Right cardiac atrium (tissue), 5 donors: ENCODE results near the gene ARHGEF3. TPM values are rescaled to one million over a fixed set of nuclear protein-coding genes. Genes with fewer than 3 reads are reported as not detected.
A peak's percentile ranks its signal among the peaks of the same experiment; 100 is the strongest.

ENCODE experiments used
- ATAC-seq, 2 donors: fragments of 200-7000 bp; cut with Tn5 transposase; one replicate each; pipeline versions ENCODE4 v1.8.0 to v1.9.1; 2020; ENCODE audit warnings: moderate library complexity in 2 of 2, mild to moderate bottlenecking in 1 of 2
- DNase-seq, 3 donors: peaks; one replicate each; pipeline ENCODE4 v3.0.0-alpha.2; 2020
- H3K27ac ChIP-seq: one replicate; pipeline ENCODE4 v1.5.1; 2013; ENCODE audit warnings: mild to moderate bottlenecking, low read length, control low read depth, moderate library complexity
- H3K27me3 ChIP-seq: one replicate; pipeline ENCODE4 v1.6.1; 2013; ENCODE audit not compliant: control insufficient read depth, insufficient read depth
- H3K4me1 ChIP-seq: one replicate; pipeline ENCODE4 v1.6.1; 2013; ENCODE audit warnings: low read length; ENCODE audit not compliant: control insufficient read depth, insufficient read depth
- H3K4me3 ChIP-seq: one replicate; pipeline ENCODE4 v1.5.1; 2013; ENCODE audit warnings: low read length, control low read depth
- H3K9me3 ChIP-seq: one replicate; pipeline ENCODE4 v1.6.1; 2013; ENCODE audit warnings: low read length; ENCODE audit not compliant: control insufficient read depth
- WGBS: extraction: QIAGEN DNeasy Blood & Tissue Kit; methylation state at CpG from one replicate; pipeline ENCODE4 v1.1.7; 2013; 5-methylcytosine and 5-hydroxymethylcytosine counted together
- intact Hi-C, 4 donors: fragments of 100-400 bp; cut with DNase I; formaldehyde crosslinking; loops; one replicate each; pipeline versions ENCODE4 v1.11.0 to v1.14.0; 2022 to 2023
- polyA plus RNA-seq: library from polyadenylated mRNA; stranded (reverse); fragments of 200-250 nt; gene quantifications from one replicate; pipeline ENCODE4 v1.2.3, GENCODE V29; 2013
- total RNA-seq, 4 donors: library from RNA; stranded (reverse); fragmentation: NEBNext Ultra II Directional; extraction: Animal tissue kit (Norgen Biotek cat#: 25700); gene quantifications; one replicate each; pipeline ENCODE4 v1.2.1, GENCODE V29; 2021
- donor health status: healthy with polysubstance abuse.
- donor health status: DM: no; HTN: yes; CAD: no.
- donor health status: DM: no; HTN: no; CAD: no.
- donor health status: DM: no; HTN: yes; CAD: no; lungs with severe emphysema.
- donor health status: DM: yes; HTN: yes; CAD: no.

Gene ARHGEF3
- total and polyA plus RNA-seq, 5 donors = 5.9 to 11.4 (median 10.9) TPM

DNA sequence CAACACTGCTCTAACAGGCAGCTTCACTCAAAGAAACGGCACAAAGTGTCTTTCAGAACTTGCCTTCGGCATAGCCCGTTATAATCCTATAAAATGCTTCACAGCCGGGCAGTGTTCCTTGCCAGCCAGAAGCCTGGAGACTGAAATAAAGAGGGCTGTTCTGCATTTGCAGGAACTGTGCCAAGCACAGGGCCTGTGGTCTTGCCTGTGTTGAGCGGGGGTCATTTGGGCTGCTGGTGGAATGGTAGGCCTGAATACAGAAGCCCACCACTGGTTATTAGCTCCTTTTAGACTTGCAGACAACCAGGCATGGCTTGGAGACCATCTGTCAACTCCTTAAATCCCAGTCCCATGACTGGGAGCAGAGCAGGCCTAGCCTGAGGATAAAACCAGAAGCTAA is 4.7 kb upstream of the ARHGEF3 start:
- Histone ChIP-seq H3K4me3 (no peak overlapping the region), H3K9me3 (no peaks in the 10 kb centered on the region), H3K27me3 (no peaks in the 10 kb centered on the region), H3K27ac (no peak overlapping the region), H3K4me1 (no peaks in the 10 kb centered on the region)
- intact Hi-C loops = loop anchor here in 1 of 4 donors (10.0 kb wide), 1 partner anchor 178 kb away; no protein-coding TSS in a partner anchor
- 86% methylated on average over 5 of the region's 5 CpGs for WGBS
- DNase-seq (no peak), ATAC-seq (no peak)

DNA sequence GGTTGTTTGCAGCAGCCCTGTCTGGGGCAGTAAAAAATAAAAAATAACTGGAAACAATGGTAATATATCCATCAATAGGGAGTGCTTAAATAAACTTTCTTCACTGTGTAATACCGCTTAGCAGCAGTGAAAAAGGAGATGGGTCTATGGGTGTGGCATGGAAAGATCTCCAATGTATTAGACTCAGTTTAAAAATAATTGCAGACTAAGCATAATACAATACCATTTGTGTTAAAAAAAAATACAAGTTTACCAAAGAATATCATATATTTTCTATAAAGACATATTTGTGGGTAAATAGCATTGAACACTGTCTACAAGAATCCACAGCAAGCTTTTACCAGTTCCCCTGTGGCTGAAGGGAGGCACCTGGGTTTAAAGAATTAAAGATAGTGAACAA is 1.0 kb upstream of the ARHGEF3 start:
- 88% methylated on average over 1 of the region's 1 CpG for WGBS
- ATAC-seq = no peak
- no peak for DNase-seq
- Histone ChIP-seq H3K4me3 (no peak overlapping the region), H3K27ac (no peak overlapping the region), H3K9me3 (no peaks in the 10 kb centered on the region), H3K4me1 (peaks cover 4% of the 10 kb centered on the region), H3K27me3 (no peaks in the 10 kb centered on the region)
- intact Hi-C loops = loop anchor here in 2 of 4 donors (5.0 to 10.0 kb wide), 3 partner anchors 100 to 185 kb away; no protein-coding TSS in a partner anchor

- peaks cover 4% of the 10 kb centered on the region for H3K4me1 ChIP-seq
- ATAC-seq (no peak), DNase-seq (no peak)
- H3K9me3 ChIP-seq = no peaks in the 10 kb centered on the region
- H3K27me3 ChIP-seq = no peaks in the 10 kb centered on the region
- H3K4me3 ChIP-seq = peak overlapping the region; percentile 71
- WGBS = 41% methylated on average over 8 of the region's 8 CpGs
- no peak overlapping the region for H3K27ac ChIP-seq
- intact Hi-C loops = loop anchor here in 2 of 4 donors (5.0 to 10.0 kb wide), 3 partner anchors 100 to 185 kb away; no protein-coding TSS in a partner anchor
These were observed 613 bp upstream of the ARHGEF3 start for GRCh38 chr3:56802378-56802745.

DNA sequence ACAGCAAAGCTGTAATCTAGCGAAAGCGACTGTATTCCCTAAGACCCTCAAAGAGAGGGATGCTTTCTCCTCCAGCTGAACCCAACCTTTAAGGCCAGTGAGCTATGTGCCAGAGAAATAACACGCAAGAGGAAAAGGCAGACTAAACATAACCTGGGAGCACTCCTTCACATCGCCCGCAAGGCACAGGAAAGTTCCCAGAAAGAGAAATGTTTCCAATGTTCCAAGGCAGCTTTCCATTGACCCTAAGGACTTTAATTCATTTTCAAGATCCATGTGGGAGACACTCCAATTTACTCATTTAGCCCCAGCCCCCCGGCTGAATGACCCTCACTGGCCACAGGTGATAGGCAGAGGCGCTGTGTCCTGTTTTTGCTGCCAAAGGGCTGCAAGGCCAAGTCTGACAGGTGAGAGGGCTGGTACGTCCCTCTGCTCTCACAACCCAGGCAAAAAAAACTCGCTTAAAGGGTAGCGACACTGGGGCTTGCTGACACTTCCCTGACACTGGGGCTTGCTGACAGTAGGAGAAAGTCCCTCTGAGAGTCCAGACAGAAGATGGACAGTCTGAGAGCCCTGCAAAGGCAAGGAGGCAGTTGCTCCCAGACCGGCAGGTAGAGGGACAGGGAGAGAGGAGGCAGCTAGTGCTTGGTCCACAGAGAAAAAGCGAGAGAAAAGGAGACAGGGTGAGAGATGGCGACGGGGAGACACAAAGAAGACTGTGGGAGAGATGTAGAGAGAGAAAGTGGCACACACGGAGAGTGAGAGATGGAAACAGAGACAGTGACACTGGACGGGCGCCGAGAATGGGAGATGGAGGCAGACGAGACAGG is 702 bp downstream of the ARHGEF3 start:
- ATAC-seq (peak; percentile 32 to 34), DNase-seq (no peak)
- H3K27me3 ChIP-seq = no peaks in the 10 kb centered on the region
- 32% methylated on average over 19 of the region's 19 CpGs for WGBS
- intact Hi-C loops = loop anchor here in 3 of 4 donors (2.0 to 10.0 kb wide), 4 partner anchors 99 to 188 kb away; no protein-coding TSS in a partner anchor
- peaks cover 4% of the 10 kb centered on the region for H3K4me1 ChIP-seq
- peak overlapping the region; percentile 71 for H3K4me3 ChIP-seq
- no peaks in the 10 kb centered on the region for H3K9me3 ChIP-seq
- peak overlapping the region; percentile 4 for H3K27ac ChIP-seq

GRCh38 chr3:56800130-56800831 is 1.5 kb downstream of the ARHGEF3 start:
- WGBS = 58% methylated on average over 10 of the region's 10 CpGs
- H3K27ac ChIP-seq = no peak overlapping the region
- H3K27me3 ChIP-seq = no peaks in the 10 kb centered on the region
- H3K9me3 ChIP-seq = no peaks in the 10 kb centered on the region
- intact Hi-C loops = loop anchor here in 3 of 4 donors (2.0 to 10.0 kb wide), 4 partner anchors 98 to 189 kb away; no protein-coding TSS in a partner anchor
- DNase-seq = peak in 2 of 3 donors; percentile 37 to 48
- no peak for ATAC-seq
- H3K4me1 ChIP-seq = peaks cover 4% of the 10 kb centered on the region
- H3K4me3 ChIP-seq = peak overlapping the region; percentile 71

- DNase-seq = no peak
- H3K4me3 ChIP-seq = peak overlapping the region; percentile 49
- intact Hi-C loops = loop anchor here in 2 of 4 donors (2.0 to 5.0 kb wide), 2 partner anchors 95 to 97 kb away; no protein-coding TSS in a partner anchor
- H3K27me3 ChIP-seq = no peaks in the 10 kb centered on the region
- peak overlapping the region; percentile 77 for H3K27ac ChIP-seq
- peaks cover 4% of the 10 kb centered on the region for H3K4me1 ChIP-seq
- 14% methylated on average over 7 of the region's 7 CpGs for WGBS
- no peaks in the 10 kb centered on the region for H3K9me3 ChIP-seq
- ATAC-seq = no peak
These were observed 2.4 kb downstream of the ARHGEF3 start for GRCh38 chr3:56799251-56799882.

- no peak overlapping the region for H3K27ac ChIP-seq
- no peaks in the 10 kb centered on the region for H3K27me3 ChIP-seq
- intact Hi-C loops = loop anchor here in 1 of 4 donors (5.0 kb wide), 1 partner anchor 95 kb away; no protein-coding TSS in a partner anchor
- DNase-seq (no peak), ATAC-seq (no peak)
- H3K9me3 ChIP-seq = no peaks in the 10 kb centered on the region
- H3K4me3 ChIP-seq = no peak overlapping the region
- H3K4me1 ChIP-seq = peaks cover 4% of the 10 kb centered on the region
- WGBS = 96% methylated on average over 4 of the region's 4 CpGs
These were observed 4.8 kb downstream of the ARHGEF3 start for GRCh38 chr3:56796996-56797395.

DNA sequence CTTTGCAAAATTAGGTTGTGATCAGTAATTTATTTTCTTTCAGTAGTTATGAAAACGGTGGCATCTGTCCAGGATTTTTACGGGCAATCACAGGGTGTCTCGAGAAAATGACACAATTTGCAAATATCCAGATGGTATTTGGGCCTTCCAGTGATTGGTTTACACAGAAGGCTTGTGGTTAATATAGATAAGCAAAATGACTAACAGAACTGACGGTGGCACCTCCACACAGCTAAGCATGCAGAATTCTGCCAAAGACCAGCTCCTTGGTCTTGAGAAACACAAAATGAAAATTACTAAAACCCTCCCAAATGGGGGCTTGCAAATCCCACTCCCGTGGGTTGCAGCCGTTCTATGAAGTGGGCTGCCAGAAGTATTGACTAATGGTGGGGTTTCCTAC is 5.5 kb downstream of the ARHGEF3 start:
- ATAC-seq (no peak), DNase-seq (no peak)
- 82% methylated on average over 6 of the region's 6 CpGs for WGBS
- intact Hi-C loops = loop anchor here in 1 of 4 donors (5.0 kb wide), 1 partner anchor 94 kb away; no protein-coding TSS in a partner anchor
- Histone ChIP-seq H3K4me1 (peaks cover 6% of the 10 kb centered on the region), H3K27ac (no peak overlapping the region), H3K9me3 (no peaks in the 10 kb centered on the region), H3K27me3 (no peaks in the 10 kb centered on the region), H3K4me3 (no peak overlapping the region)

DNA sequence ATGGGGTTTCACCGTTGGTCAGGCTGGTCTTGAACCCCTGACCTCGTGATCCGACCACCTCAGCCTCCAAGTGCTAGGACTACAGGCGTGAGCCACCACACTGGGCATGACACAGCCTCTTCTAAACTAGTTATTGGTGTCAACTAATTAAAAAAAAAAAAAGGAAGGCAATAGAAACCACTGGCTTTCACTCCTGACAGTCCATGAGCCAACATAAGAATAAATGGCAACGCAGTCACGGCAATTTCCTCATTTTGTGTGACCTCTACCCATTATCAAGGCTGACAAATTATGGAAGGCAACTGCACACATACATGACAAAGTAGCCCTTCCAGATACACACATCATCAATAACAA is 5.9 kb downstream of the ARHGEF3 start:
- intact Hi-C loops = loop anchor here in 1 of 4 donors (5.0 kb wide), 1 partner anchor 94 kb away; no protein-coding TSS in a partner anchor
- peaks cover 9% of the 10 kb centered on the region for H3K4me1 ChIP-seq
- DNase-seq (no peak), ATAC-seq (no peak)
- WGBS = 72% methylated on average over 6 of the region's 6 CpGs
- no peak overlapping the region for H3K27ac ChIP-seq
- H3K4me3 ChIP-seq = no peak overlapping the region
- no peaks in the 10 kb centered on the region for H3K9me3 ChIP-seq
- no peaks in the 10 kb centered on the region for H3K27me3 ChIP-seq

GRCh38 chr3:56795097-56795828 is 6.5 kb downstream of the ARHGEF3 start:
- 78% methylated on average over 7 of the region's 7 CpGs for WGBS
- H3K4me1 ChIP-seq = peaks cover 10% of the 10 kb centered on the region
- ATAC-seq = no peak

More at GRCh38 chr3:56795097-56795828, 6.5 kb downstream of the ARHGEF3 start:
- no peak overlapping the region for H3K4me3 ChIP-seq
- DNase-seq = no peak
- no peaks in the 10 kb centered on the region for H3K9me3 ChIP-seq
- no peak overlapping the region for H3K27ac ChIP-seq
- intact Hi-C loops = loop anchor here in 1 of 4 donors (5.0 kb wide), 1 partner anchor 93 kb away; no protein-coding TSS in a partner anchor
- no peaks in the 10 kb centered on the region for H3K27me3 ChIP-seq
